Spinal cord (tissue), 10 donors: ENCODE data around the gene IRF2. TPM values are rescaled to one million over a fixed set of nuclear protein-coding genes. Genes with fewer than 3 reads are reported as not detected.

Experiments used
- DNase-seq, 6 donors: peaks; one replicate each; pipeline versions ENCODE4 v3.0.0 to v3.0.0-alpha.2; 2013 to 2015; ENCODE audit warnings: low spot score in 6 of 6, low read depth in 4 of 6
- H3K27ac ChIP-seq: one replicate; pipeline ENCODE4 v1.5.1; 2013; ENCODE audit warnings: low read depth, low read length, control low read depth
- H3K27me3 ChIP-seq: one replicate; pipeline ENCODE4 v1.6.1; 2013; ENCODE audit warnings: low read length; ENCODE audit not compliant: control insufficient read depth, insufficient read depth
- H3K36me3 ChIP-seq: one replicate; pipeline ENCODE4 v1.6.1; 2013; ENCODE audit warnings: low read length; ENCODE audit not compliant: control insufficient read depth, insufficient read depth
- H3K4me1 ChIP-seq: one replicate; pipeline ENCODE4 v1.6.1; 2013; ENCODE audit warnings: low read length; ENCODE audit not compliant: control insufficient read depth, insufficient read depth
- H3K4me3 ChIP-seq: one replicate; pipeline ENCODE4 v1.5.1; 2013; ENCODE audit warnings: low read depth, low read length, control low read depth
- H3K9me3 ChIP-seq: one replicate; pipeline ENCODE4 v1.6.1; 2013; ENCODE audit warnings: low read length; ENCODE audit not compliant: control insufficient read depth, insufficient read depth
- WGBS: methylation state at CpG from one replicate; pipeline ENCODE4 v1.1.5; 2013; ENCODE audit warnings: missing lambda C conversion rate; ENCODE audit not compliant: insufficient coverage; 5-methylcytosine and 5-hydroxymethylcytosine counted together
- polyA plus RNA-seq, 2 donors: library from polyadenylated mRNA; unstranded; fragments of 120-200 nt; gene quantifications; one replicate each; pipeline ENCODE4 v1.2.1, GENCODE V29; 2013; ENCODE audit not compliant: insufficient read length in 2 of 2
- total RNA-seq, 2 donors: library from RNA; depleted of rRNA in 1 of 2; stranded (reverse); fragments of 120-200 nt in 1 of 2; fragments of >200 nt in 1 of 2; gene quantifications; one replicate each; pipeline versions ENCODE4 v1.2.3 to v1.2.4, GENCODE V29; 2013 to 2014
- donor health status: healthy.

Gene IRF2
- total and polyA plus RNA-seq, 4 donors = 19.6 to 33.7 (median 24.6) TPM

DNA sequence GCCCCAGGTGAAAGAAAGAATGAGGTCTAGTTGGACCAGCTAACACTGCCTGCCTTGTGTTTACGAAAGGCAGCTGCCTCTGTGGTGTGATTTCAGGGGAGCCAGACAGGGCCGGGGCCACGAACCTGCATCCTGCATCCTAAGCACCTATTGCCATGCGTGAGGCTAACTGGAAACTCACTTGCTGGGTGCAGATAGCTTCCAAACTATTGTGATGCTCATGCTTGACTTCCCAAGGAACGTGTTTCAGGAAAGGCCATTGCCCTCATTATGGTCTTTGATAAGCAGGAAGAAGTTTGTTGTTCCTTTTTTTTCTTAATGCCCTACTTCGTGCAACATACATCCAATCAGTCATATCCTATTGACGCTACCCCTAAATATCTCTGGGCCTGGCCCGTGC, 2.3 kb upstream of the IRF2 start:
- H3K27ac ChIP-seq = peak overlapping the region; percentile 25
- 65% methylated on average over 7 of the region's 8 CpGs for WGBS
- no peaks in the 10 kb centered on the region for H3K27me3 ChIP-seq
- no peak overlapping the region for H3K4me3 ChIP-seq
- no peaks in the 10 kb centered on the region for H3K9me3 ChIP-seq
- H3K4me1 ChIP-seq = peaks cover 32% of the 10 kb centered on the region
- no peak for DNase-seq
- H3K36me3 ChIP-seq = no peaks in the 10 kb centered on the region

DNA sequence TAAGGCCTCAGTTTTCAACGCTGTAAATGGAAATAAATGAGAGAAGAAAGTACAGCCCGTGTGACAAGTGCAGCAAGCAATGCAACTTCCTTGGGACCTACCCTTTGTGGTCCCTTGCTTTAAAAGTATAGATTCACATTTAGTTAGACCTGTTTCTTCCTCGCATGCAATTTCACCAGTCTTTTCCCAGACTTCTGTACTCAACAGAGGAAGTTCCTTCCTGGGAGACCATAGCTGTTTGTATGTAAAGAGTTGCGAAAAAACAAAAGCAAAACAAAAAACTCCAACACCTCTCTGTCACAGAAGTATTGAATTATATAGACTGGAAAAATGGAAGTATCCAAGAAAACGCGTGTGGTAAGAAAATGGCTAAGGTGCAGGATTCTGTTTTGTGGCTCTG, 1.1 kb upstream of the IRF2 start:
- DNase-seq = no peak
- H3K9me3 ChIP-seq = no peaks in the 10 kb centered on the region
- 0% methylated on average over 2 of the region's 6 CpGs for WGBS
- no peaks in the 10 kb centered on the region for H3K36me3 ChIP-seq
- H3K27ac ChIP-seq = peak overlapping the region; percentile 96
- H3K4me3 ChIP-seq = peak overlapping the region; percentile 96
- H3K27me3 ChIP-seq = no peaks in the 10 kb centered on the region
- peaks cover 32% of the 10 kb centered on the region for H3K4me1 ChIP-seq

- Histone ChIP-seq H3K36me3 (no peaks in the 10 kb centered on the region), H3K4me3 (peak overlapping the region; percentile 96), H3K27ac (peak overlapping the region; percentile 96), H3K4me1 (peaks cover 32% of the 10 kb centered on the region), H3K27me3 (no peaks in the 10 kb centered on the region), H3K9me3 (no peaks in the 10 kb centered on the region)
- peak in 1 of 6 donors; percentile 61 for DNase-seq
- WGBS = 10% methylated on average over 17 of the region's 17 CpGs
Observed at GRCh38 chr4:184475096-184475461, 729 bp upstream of the IRF2 start.

DNA sequence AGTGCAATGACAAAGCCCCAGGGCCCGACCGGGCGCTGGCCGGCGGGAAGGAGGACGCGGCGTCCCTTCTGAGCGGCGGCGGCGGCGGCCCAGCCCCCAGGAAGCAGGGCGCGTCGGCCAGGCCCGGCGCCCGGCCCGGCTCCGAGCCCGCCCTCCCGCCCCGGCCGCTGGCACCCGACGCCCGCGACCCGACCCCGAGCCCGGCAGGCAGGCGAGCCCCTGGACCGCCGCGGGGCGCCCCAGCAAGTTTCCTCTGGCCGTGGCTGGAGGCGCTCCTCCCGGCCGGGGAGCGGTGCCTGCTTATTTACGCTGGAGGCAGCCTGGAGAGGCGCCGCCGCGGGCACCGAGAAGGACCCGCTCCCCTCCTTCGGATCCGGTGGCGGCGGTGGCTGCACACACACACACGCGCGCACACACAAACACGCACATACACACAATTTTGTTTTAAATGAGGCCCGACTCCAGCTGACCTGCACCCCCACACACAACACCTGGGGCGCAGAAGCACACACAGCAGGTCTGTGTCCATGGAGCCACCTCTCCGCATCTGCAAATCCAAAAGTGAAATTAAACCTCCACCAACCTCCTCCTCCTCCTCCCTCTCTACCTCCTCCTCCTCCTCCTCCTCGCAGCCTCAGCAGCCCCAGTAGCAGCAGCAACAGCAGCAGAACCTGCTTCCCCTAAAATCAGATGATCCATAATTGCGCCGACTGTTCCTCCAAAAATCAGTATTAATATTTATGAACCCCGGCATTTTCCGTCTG, 669 bp downstream of the IRF2 start:
- Histone ChIP-seq H3K36me3 (no peaks in the 10 kb centered on the region), H3K4me1 (peaks cover 35% of the 10 kb centered on the region), H3K9me3 (no peaks in the 10 kb centered on the region), H3K27ac (peak overlapping the region; percentile 96), H3K4me3 (peak overlapping the region; percentile 96), H3K27me3 (no peaks in the 10 kb centered on the region)
- peak in 2 of 6 donors; percentile 69 to 75 for DNase-seq
- under 1% methylated on average over 64 of the region's 65 CpGs for WGBS

DNA sequence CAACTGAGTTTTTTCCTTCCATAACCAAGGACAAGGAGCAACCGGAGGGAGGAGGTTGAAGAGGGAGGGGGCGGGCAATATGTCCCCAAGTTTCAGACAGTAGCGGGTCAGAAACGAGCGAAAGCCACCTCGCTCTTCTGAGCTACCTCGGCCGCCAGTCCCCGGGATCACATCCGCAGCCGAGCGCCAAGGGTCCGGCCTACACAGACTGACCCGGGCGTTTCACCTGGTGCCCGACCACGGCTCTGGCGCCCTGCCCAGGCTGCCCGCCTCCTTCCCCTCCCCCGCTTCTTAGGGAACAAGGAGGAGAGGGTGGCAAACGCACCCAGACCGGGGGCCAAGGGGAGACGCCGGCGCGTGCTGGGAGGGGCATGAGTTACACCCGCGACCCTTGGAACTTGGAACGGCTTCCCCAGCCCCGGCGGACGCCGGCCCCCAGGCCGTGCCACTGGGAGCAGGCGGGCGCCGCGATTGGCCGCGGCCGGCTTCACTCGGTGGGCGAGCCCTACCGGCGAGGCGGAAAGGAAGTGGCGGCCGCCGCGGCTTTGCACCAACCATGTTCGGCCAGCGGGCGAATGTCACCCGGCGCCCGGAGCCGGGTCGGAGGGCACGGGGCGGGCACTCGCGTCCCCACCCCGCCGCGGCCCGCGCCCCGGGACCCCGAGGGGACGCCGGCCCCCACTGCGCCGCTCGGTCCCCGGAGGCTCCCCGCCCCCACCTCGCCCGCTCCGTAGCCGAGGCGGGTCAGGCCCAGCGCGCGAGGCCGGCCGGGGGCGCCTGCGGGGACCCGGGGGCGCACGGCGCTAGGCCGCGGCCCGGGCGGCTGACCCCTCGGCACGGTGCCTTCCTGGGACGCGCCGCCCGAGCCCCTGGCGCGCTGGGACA, 1.5 kb downstream of the IRF2 start:
- WGBS = under 1% methylated on average over 102 of the region's 104 CpGs
- H3K4me3 ChIP-seq = peak overlapping the region; percentile 70
- DNase-seq = peak in 2 of 6 donors; percentile 76 to 83
- no peaks in the 10 kb centered on the region for H3K27me3 ChIP-seq
- H3K36me3 ChIP-seq = no peaks in the 10 kb centered on the region
- H3K27ac ChIP-seq = peak overlapping the region; percentile 90
- H3K4me1 ChIP-seq = peaks cover 32% of the 10 kb centered on the region
- H3K9me3 ChIP-seq = no peaks in the 10 kb centered on the region

GRCh38 chr4:184471881-184472613, 2.3 kb downstream of the IRF2 start:
- Histone ChIP-seq H3K4me1 (peaks cover 28% of the 10 kb centered on the region), H3K27me3 (no peaks in the 10 kb centered on the region), H3K36me3 (no peaks in the 10 kb centered on the region), H3K9me3 (no peaks in the 10 kb centered on the region), H3K27ac (peak overlapping the region; percentile 90), H3K4me3 (peak overlapping the region; percentile 70)
- DNase-seq = no peak
- WGBS = 29% methylated on average over 8 of the region's 13 CpGs

- Histone ChIP-seq H3K4me1 (peaks cover 15% of the 10 kb centered on the region), H3K27ac (no peak overlapping the region), H3K9me3 (no peaks in the 10 kb centered on the region), H3K27me3 (no peaks in the 10 kb centered on the region), H3K36me3 (no peaks in the 10 kb centered on the region), H3K4me3 (no peak overlapping the region)
- WGBS = no CpG with 5 or more reads among the region's 2 CpGs
- DNase-seq = no peak
Observed at GRCh38 chr4:184470785-184471110, 3.6 kb downstream of the IRF2 start.

DNA sequence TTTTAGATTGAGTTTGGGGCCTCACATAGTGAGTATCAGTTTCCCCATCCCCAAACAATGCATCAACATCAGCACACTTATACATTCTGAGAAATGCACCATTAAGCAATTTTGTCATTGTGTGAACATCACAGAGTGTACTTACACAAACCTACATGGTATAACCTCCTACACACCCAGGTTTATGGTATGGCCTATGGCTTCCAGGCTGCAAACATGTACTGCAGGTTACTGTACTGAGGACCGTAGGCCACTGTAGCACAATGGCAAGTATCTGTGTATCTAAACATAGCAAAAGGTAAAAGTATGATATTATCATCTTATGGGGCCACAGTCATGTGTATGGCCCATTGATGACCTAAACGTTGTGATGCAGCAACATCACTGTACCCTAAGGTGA, 7.7 kb downstream of the IRF2 start:
- H3K27me3 ChIP-seq = no peaks in the 10 kb centered on the region
- WGBS = 100% methylated on average over 1 of the region's 2 CpGs
- no peaks in the 10 kb centered on the region for H3K36me3 ChIP-seq
- H3K4me3 ChIP-seq = no peak overlapping the region
- DNase-seq = no peak
- H3K9me3 ChIP-seq = no peaks in the 10 kb centered on the region
- peaks cover 2% of the 10 kb centered on the region for H3K4me1 ChIP-seq
- H3K27ac ChIP-seq = no peak overlapping the region

DNA sequence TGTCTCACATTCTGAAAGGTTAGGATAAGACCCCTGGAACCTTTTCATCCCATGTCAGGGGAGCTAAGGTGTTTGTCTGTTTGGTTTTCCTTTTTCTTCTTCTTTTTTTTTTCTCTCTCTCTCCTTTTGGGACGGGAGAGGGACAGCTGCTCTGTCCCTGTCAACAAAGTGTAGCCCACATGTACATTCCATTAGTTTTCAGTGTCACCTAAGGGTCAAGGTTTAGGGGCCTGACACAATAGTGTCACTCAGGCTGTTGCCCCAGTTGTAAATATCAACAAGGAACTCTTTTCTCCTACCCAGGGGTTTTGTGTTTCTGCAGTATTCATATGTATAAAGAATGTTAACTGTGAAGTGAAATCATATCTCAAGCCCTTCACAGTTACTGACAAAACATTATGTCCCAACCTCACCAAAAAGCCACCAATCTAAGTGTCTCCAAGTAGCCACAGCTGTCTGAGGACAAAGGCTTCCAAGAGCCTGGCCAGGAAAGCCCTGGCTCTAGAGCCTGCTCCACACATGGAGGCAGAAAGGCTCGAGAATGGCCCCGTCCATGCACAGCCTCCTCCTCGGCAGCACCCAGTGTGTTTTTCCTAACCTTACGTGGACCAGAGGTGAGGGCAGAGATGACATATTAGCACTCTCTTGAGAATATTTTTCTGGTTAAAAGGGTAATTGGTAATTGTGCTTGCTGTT, 9.4 kb downstream of the IRF2 start:
- no peak for DNase-seq
- H3K27me3 ChIP-seq = no peaks in the 10 kb centered on the region
- no peak overlapping the region for H3K27ac ChIP-seq
- no peak overlapping the region for H3K4me3 ChIP-seq
- no peaks in the 10 kb centered on the region for H3K36me3 ChIP-seq
- 60% methylated on average over 1 of the region's 5 CpGs for WGBS
- no peaks in the 10 kb centered on the region for H3K9me3 ChIP-seq
- peaks cover under 1% of the 10 kb centered on the region for H3K4me1 ChIP-seq
